Stimulated activated CD8-positive, alpha-beta memory T cell treated with anti-CD3 and anti-CD28 coated beads, Interleukin-12 subunit alpha, Interleukin-12 subunit beta, amount 100 ng/mL, for 4 hours (primary cell): ENCODE results near the gene GALNS.

Experiments
- DNase-seq: peaks from one replicate; pipeline ENCODE4 v3.0.0-alpha.2; 2020; ENCODE audit warnings: low read depth

GALNS gene

GRCh38 chr16:88875703-88876234 is 19.0 kb upstream of the GALNS start:
- no peak for DNase-seq

GRCh38 chr16:88874938-88875599 is 18.3 kb upstream of the GALNS start:
- no peak for DNase-seq

- DNase-seq, result no peak
Observed at GRCh38 chr16:88872650-88873331, 16.0 kb upstream of the GALNS start.

GRCh38 chr16:88871730-88872416 is 15.1 kb upstream of the GALNS start:
- DNase-seq, result no peak

- no peak for DNase-seq
Observed at GRCh38 chr16:88871349-88871702, 14.6 kb upstream of the GALNS start.

- no peak for DNase-seq
Observed at GRCh38 chr16:88870608-88871348, 14.0 kb upstream of the GALNS start.

GRCh38 chr16:88869673-88869980 is 12.9 kb upstream of the GALNS start:
- DNase-seq, result no peak

GRCh38 chr16:88868974-88869672 is 12.4 kb upstream of the GALNS start:
- no peak for DNase-seq

GRCh38 chr16:88867581-88868246 is 11.0 kb upstream of the GALNS start:
- DNase-seq, result no peak

GRCh38 chr16:88866151-88866920 is 9.6 kb upstream of the GALNS start, which contains the start of gene PABPN1L:
TSS of gene PABPN1L (minus strand) at chr16:88866660. CDS start at chr16:88866606, 54 bp downstream.
- no peak for DNase-seq

GRCh38 chr16:88865742-88866141 is 9.0 kb upstream of the GALNS start:
- no peak for DNase-seq

- no peak for DNase-seq
Observed at GRCh38 chr16:88865310-88865709, 8.6 kb upstream of the GALNS start.

- DNase-seq, result no peak
Observed at GRCh38 chr16:88864521-88864920, 7.8 kb upstream of the GALNS start.

- no peak for DNase-seq
Observed at GRCh38 chr16:88864099-88864498, 7.4 kb upstream of the GALNS start.

- DNase-seq, result no peak
Observed at GRCh38 chr16:88863426-88863825, 6.7 kb upstream of the GALNS start.

GRCh38 chr16:88862968-88863367 is 6.2 kb upstream of the GALNS start:
- no peak for DNase-seq

GRCh38 chr16:88861359-88861758 is 4.6 kb upstream of the GALNS start:
- no peak for DNase-seq

- DNase-seq, result no peak
Observed at GRCh38 chr16:88859381-88860091, 2.8 kb upstream of the GALNS start.

GRCh38 chr16:88857728-88858339 is 1.1 kb upstream of the GALNS start:
- peak; percentile 51 for DNase-seq
